ENCODE data around the gene DNAAF5. TPM values are rescaled to one million over a fixed set of nuclear protein-coding genes. Genes with fewer than 3 reads are reported as not detected.

DNAAF5 gene
- total RNA-seq, 2 experiments from 2014 or later, result 31.5 to 37.2 TPM

DNA sequence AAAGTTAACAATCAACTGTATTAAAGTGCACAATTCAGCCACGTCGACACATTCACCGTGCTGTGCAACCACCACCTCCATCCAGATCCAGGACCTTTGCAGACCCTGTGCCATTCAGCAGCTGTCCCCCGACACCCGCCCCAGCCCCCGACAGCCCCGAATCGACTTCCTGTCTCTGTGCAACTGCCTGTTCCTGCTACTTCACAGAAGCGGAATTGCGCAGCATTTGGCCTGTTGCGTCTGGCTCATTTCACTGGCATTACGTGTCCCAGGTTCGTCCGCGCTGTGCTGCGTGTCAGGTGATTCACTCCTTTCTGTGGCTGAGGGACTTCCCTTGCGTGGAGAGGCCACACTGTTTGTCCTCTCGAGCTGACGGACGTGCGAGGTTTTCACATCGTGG lies 33.2 kb upstream of the DNAAF5 start:
- Mint-ChIP-seq H3K27ac (no peak overlapping the region), H3K4me3 (no peak overlapping the region), H3K9me3 (ENCODE audit: low read depth) (peaks cover 6% of the 10 kb centered on the region), H3K27me3 (no peaks in the 10 kb centered on the region), H3K4me1 (no peaks in the 10 kb centered on the region), H3K36me3 (ENCODE audit: low read depth) (peaks cover 47% of the 10 kb centered on the region)
- no peak for ATAC-seq
- DNase-seq, result no peak
- intact Hi-C loops (cut with DNase I, micrococcal nuclease), result no loop called here
- ChIA-PET CTCF (no interaction called here), POLR2A (no interaction called here)

DNA sequence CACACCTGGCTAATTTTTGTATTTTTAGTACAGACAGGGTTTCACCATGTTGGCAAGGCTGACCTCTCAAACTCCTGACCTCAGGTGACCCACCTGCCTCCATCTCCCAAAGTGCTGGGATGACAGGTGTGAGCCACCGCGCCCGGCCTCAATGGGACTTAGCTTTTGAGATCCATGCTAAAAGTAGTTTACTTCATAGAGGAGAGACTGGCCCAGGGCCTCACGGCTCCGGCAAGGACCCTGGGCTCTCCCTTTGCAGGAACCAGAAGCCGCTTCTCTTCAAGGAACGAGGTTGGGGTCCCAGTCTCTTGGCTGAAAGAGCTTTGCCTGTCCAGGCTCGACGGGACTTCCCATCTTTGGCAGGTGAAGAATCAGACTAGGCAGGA lies 30.1 kb upstream of the DNAAF5 start:
- DNase-seq, result no peak
- Mint-ChIP-seq H3K4me3 (no peak overlapping the region), H3K9me3 (ENCODE audit: low read depth) (no peaks in the 10 kb centered on the region), H3K4me1 (peaks cover 2% of the 10 kb centered on the region), H3K27ac (no peak overlapping the region), H3K27me3 (no peaks in the 10 kb centered on the region), H3K36me3 (ENCODE audit: low read depth) (peaks cover 25% of the 10 kb centered on the region)
- ChIA-PET POLR2A (interaction anchor here (0.6 kb wide), 1 partner anchor 18 kb away, joined by 3 read pairs; no protein-coding TSS in a partner anchor), CTCF (no interaction called here)
- ATAC-seq, result no peak
- intact Hi-C loops (cut with DNase I, micrococcal nuclease), result no loop called here

DNA sequence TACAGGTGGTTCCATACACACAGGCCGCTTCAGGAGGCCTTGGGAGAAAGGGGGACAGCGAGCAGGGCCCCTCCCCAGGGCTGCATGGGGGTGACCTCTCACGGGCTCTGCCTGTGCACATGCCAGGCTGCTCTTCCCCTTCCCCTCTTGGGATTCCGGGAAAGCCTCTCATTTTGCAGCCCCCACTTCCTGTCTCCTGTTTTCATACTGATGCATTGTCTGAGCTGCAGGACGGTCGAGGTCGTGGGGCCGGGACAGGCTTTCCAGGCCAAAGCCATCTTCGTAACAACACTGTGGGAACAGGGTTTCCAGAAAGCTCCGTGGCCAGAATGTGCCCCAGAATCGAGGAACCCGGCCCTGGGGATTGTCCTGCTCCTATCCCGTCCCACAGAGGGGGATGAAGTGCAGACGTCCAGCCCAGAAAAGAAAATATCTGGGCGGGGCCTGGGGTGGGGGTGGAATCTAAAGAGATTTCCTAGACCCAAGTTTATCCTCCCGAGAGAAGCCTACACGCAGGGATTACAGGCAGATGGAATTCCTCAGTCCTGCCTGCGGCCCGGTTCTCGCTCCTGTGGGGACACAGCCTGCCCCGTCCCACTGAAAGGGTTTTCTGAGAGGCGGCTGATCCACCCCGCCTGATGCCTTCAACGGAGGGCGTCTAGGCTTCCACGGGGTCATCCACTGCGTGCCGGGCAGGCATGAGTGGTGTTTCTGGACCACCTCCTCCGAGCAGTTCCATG lies 29.5 kb upstream of the DNAAF5 start:
- CTCF ChIA-PET, result no interaction called here
- Mint-ChIP-seq H3K4me1 (peaks cover 5% of the 10 kb centered on the region), H3K9me3 (ENCODE audit: low read depth) (no peaks in the 10 kb centered on the region), H3K27ac (no peak overlapping the region), H3K27me3 (no peaks in the 10 kb centered on the region), H3K36me3 (ENCODE audit: low read depth) (peaks cover 21% of the 10 kb centered on the region), H3K4me3 (no peak overlapping the region)
- POLR2A ChIA-PET, result no interaction called here
- intact Hi-C loops (cut with DNase I, micrococcal nuclease), result no loop called here
- no peak for DNase-seq
- ATAC-seq, result no peak

DNA sequence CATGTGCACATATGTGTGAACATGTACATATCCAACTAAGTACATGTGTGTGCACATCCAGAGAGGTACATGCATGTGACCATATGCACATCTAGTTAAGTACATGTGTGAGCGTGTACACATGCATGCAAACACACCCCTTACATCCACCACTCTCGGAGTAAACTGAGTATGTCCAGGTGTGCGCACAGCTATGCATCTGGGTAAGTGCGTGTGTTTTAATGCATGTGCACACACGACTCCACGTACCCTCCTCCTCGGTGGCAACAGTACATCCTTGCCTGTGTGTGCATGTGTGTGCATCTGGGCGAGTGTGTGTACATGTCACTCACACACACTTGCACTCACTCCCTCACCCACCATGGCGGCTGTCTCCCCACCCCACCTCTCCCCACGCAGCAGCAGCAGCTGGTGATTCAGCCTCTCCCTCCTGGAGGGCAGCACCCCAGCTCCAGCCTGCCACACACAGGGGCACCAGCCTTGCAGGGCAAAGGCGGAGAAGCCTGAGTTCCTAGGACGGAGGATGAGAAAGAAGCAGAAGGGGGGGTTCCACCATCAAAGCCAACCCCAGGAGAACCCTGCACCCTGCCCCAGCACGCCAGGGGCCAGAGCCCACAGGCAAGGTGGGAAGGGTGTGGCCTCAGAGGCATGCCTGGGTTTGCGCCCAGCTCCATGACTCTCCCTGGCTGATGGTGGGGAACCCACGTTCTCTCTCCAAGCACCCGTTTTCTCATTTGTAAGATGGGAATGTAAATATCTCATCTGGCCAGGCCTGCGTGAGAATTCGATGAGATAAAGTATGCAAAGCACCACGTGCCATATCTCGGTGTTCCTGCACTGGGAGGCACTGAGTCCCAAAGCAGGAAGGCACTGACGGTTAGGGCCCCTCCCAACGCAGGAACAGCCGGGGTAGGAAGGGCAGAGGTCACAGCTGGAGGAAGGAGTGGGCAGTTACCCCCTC lies 27.7 kb upstream of the DNAAF5 start:
- ChIA-PET CTCF (interaction anchor here (0.5 to 1.0 kb wide), 2 partner anchors 12 to 41 kb away, joined by 3 to 5 read pairs; no protein-coding TSS in a partner anchor), POLR2A (interaction anchor here (0.6 kb wide), 1 partner anchor 210 kb away, joined by 4 read pairs; no protein-coding TSS in a partner anchor)
- Mint-ChIP-seq H3K27ac (no peak overlapping the region), H3K27me3 (no peaks in the 10 kb centered on the region), H3K4me1 (peaks cover 5% of the 10 kb centered on the region), H3K9me3 (ENCODE audit: low read depth) (peaks cover 6% of the 10 kb centered on the region), H3K36me3 (ENCODE audit: low read depth) (peaks cover 16% of the 10 kb centered on the region), H3K4me3 (no peak overlapping the region)
- DNase-seq, result no peak
- intact Hi-C loops (cut with DNase I, micrococcal nuclease), result no loop called here
- ATAC-seq, result no peak

DNA sequence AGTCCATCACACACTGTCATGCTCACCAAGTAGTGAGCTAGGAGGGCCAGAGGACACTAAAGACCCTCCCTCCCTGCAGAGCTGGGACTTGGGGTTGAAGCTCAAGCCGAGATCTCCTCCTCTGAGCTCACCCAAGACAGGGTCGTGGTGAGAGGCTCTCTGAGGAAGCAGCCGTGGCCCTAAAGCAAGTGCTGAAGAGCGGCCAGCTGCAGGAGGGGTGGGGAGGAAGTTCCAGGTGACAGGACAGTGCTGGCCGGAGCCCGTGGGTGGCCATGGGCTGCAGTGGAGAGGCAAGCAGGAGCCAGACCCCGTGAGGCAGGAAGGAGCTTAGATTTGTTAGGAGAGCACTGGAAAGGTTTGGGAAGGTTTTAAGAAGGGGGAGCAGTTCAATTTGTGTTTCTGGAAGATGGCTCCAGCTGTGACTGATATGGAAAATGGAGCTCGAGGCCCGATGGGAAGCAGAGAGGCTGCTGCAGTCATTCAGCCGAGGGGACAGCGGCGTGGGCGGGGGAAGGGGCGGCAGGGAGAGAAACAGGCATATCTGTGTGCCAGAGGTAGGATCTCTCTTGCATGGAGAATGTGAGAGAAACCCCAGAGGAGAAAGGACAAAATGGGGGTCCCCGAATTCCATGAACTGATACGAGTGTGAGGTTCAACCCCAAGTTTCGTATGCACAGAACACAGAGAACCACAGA lies 26.9 kb upstream of the DNAAF5 start:
- ChIA-PET CTCF (interaction anchor here (0.5 to 1.0 kb wide), 3 partner anchors 11 to 268 kb away, joined by 3 to 5 read pairs (median 3); no protein-coding TSS in a partner anchor), POLR2A (interaction anchor here (0.6 kb wide), 1 partner anchor 211 kb away, joined by 4 read pairs; no protein-coding TSS in a partner anchor)
- no peak for DNase-seq
- Mint-ChIP-seq H3K27ac (no peak overlapping the region), H3K9me3 (ENCODE audit: low read depth) (peaks cover 6% of the 10 kb centered on the region), H3K4me1 (peaks cover 5% of the 10 kb centered on the region), H3K27me3 (no peaks in the 10 kb centered on the region), H3K36me3 (ENCODE audit: low read depth) (peaks cover 20% of the 10 kb centered on the region), H3K4me3 (no peak overlapping the region)
- intact Hi-C loops (cut with DNase I, micrococcal nuclease), result no loop called here
- ATAC-seq, result no peak

DNA sequence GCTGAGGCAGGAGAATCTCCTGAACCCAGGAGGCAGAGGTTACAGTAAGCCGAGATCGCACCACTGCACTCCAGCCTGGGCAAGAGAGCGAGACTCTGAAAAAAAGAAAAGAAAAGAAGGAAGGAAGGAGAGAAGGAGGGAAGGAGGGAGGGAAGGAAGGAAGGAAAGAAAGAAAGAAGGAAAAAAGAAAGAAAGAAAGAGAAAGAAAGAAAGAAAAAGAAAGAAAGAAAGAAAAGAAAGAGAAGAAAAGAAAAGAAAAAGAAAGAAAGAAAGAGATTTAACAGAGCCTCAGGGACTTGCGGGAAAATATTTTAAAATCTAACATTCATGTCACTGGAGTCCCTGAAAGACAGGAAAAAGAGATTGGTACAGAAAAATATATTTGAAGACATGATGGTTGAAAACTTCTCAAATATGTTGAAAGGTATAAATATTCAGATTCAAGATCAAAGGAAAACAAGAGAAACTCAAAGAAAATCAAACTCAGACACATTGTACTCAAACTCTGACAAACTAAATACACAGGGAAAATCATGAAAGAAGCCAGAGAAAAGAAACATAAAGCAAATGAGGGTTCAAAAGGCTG lies 25.3 kb upstream of the DNAAF5 start:
- peaks cover 5% of the 10 kb centered on the region for H3K4me1 Mint-ChIP-seq
- ChIA-PET POLR2A (no interaction called here), CTCF (no interaction called here)
- intact Hi-C loops (cut with DNase I, micrococcal nuclease), result no loop called here
- peaks cover 6% of the 10 kb centered on the region for H3K9me3 Mint-ChIP-seq (ENCODE audit: low read depth)
- ATAC-seq (no peak), DNase-seq (no peak)
- H3K36me3 Mint-ChIP-seq (ENCODE audit: low read depth), result peaks cover 23% of the 10 kb centered on the region
- no peaks in the 10 kb centered on the region for H3K27me3 Mint-ChIP-seq
- H3K27ac Mint-ChIP-seq, result no peak overlapping the region
- no peak overlapping the region for H3K4me3 Mint-ChIP-seq

DNA sequence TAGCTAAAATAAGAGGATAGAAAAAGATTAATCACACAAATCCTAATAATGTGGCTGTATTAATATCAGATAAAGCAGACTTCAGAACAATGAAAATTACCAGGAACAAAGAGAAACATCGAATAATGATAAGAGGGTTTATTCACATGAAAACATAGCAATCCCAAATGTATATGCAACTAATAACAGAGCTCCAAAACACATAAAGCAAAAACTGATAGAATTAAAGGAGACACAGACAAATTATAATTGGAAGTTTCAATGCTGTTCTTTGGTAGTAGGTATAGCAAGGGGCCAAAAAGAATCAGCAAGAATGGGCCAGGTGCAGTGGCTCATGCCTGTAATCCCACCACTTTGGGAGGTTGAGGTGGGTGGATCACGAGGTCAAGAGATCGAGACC lies 23.4 kb upstream of the DNAAF5 start:
- H3K27me3 Mint-ChIP-seq, result no peaks in the 10 kb centered on the region
- ChIA-PET POLR2A (interaction anchor here (0.6 kb wide), 1 partner anchor 371 kb away, joined by 3 read pairs; no protein-coding TSS in a partner anchor), CTCF (interaction anchor here (0.6 kb wide), 1 partner anchor 319 kb away, joined by 3 read pairs; no protein-coding TSS in a partner anchor)
- no peak overlapping the region for H3K4me3 Mint-ChIP-seq
- H3K36me3 Mint-ChIP-seq (ENCODE audit: low read depth), result peaks cover 28% of the 10 kb centered on the region
- no peak for DNase-seq
- peaks cover 5% of the 10 kb centered on the region for H3K4me1 Mint-ChIP-seq
- ATAC-seq, result no peak
- intact Hi-C loops (cut with DNase I, micrococcal nuclease), result no loop called here
- peaks cover 6% of the 10 kb centered on the region for H3K9me3 Mint-ChIP-seq (ENCODE audit: low read depth)
- no peak overlapping the region for H3K27ac Mint-ChIP-seq

DNA sequence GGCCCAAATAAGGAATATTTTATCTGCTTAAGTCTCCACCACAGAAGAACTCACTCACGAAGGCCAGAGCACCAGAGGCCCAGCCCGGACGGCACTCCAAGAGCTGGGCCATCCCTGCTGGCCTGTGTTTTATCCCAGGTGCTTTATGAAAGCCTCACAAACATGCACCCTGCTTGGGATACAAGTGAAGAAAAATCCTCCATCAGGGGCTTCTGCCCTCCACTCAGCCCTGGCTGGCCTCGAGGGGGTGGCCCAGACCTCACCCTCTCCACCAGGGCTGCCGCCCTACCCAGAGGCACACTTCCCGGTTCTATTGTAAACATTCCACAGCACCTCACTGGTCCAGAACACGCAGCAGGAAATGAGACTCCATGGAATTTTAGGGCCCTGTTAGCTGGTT lies 19.8 kb upstream of the DNAAF5 start:
- Mint-ChIP-seq H3K4me1 (peaks cover under 1% of the 10 kb centered on the region), H3K27me3 (no peaks in the 10 kb centered on the region), H3K4me3 (no peak overlapping the region), H3K36me3 (ENCODE audit: low read depth) (peaks cover 34% of the 10 kb centered on the region), H3K9me3 (ENCODE audit: low read depth) (peaks cover 6% of the 10 kb centered on the region), H3K27ac (no peak overlapping the region)
- POLR2A ChIA-PET, result no interaction called here
- ATAC-seq (no peak), DNase-seq (no peak)
- CTCF ChIA-PET, result no interaction called here
- intact Hi-C loops (cut with DNase I, micrococcal nuclease), result no loop called here

DNA sequence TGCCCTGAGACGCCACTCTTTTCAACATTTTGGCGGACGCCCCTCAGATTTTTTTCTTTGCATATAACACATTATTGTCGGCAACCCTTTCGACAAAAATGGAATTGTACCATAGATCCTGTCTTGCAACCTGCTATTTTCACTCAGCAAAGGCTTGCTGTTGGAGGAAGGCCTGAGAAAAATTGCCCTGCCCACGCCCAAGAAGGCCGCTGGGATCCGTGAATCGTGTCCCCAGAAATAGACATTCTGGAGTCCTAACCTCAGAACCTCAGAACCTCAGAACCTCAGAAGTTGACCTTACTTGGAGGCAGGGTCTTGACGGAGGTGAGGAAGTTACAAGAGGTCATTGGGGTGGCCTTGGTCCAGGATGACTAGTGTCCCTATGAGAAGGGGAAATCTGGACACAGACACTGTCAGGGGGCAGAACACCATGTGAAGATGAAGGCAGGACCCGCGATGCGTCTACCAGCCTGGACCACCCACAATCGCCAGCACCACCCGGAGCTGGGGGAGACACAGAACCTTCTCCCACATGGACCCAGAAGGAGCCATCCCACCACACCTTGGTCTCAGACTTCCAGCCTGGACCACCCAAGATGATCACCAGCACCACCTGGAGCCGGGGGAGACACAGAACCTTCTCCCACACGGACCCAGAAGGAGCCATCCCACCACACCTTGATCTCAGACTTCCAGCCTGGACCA lies 19.1 kb upstream of the DNAAF5 start:
- no peak for DNase-seq
- H3K36me3 Mint-ChIP-seq (ENCODE audit: low read depth), result peaks cover 34% of the 10 kb centered on the region
- ChIA-PET CTCF (no interaction called here), POLR2A (no interaction called here)
- ATAC-seq, result no peak
- H3K4me1 Mint-ChIP-seq, result no peaks in the 10 kb centered on the region
- H3K27me3 Mint-ChIP-seq, result no peaks in the 10 kb centered on the region
- H3K4me3 Mint-ChIP-seq, result no peak overlapping the region
- H3K9me3 Mint-ChIP-seq (ENCODE audit: low read depth), result peaks cover 6% of the 10 kb centered on the region
- intact Hi-C loops (cut with DNase I, micrococcal nuclease), result no loop called here
- no peak overlapping the region for H3K27ac Mint-ChIP-seq

DNA sequence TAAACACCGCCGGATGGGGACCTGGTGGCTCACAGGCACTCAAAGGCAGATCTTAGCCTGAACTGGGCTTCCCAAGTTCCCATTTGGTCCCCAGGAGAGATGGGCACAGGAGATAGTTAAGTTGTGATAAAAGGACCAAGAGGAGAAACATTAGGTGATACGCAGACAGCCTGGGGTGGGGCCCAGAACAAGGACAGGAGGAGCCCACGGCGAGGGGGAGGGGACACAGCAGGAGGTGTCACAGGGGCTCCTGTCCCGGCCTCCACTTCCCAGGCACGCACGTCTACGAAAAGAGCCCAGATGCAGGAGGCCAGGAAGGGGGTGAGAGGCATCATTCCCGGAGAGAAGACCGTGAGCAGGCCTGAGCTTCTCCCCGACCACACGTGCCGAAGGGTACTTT lies 16.3 kb upstream of the DNAAF5 start:
- no peak for ATAC-seq
- CTCF ChIA-PET, result interaction anchor here (1.4 kb wide), 1 partner anchor 11 kb away, joined by 5 read pairs; no protein-coding TSS in a partner anchor

More for the DNA sequence above, 16.3 kb upstream of the DNAAF5 start:
- DNase-seq, result no peak
- peaks cover 21% of the 10 kb centered on the region for H3K36me3 Mint-ChIP-seq (ENCODE audit: low read depth)
- POLR2A ChIA-PET, result interaction anchor here (0.6 kb wide), 1 partner anchor 44 kb away, joined by 3 read pairs; no protein-coding TSS in a partner anchor
- H3K27me3 Mint-ChIP-seq, result no peaks in the 10 kb centered on the region
- H3K9me3 Mint-ChIP-seq (ENCODE audit: low read depth), result no peaks in the 10 kb centered on the region
- no peak overlapping the region for H3K4me3 Mint-ChIP-seq
- H3K4me1 Mint-ChIP-seq, result peaks cover 6% of the 10 kb centered on the region
- H3K27ac Mint-ChIP-seq, result no peak overlapping the region
- intact Hi-C loops (cut with DNase I, micrococcal nuclease), result no loop called here

Measured in activated CD4-positive, alpha-beta T cell treated with anti-CD3 and anti-CD28 coated beads for 36 hours (primary cell).